Ecto neural progenitor cell (in vitro differentiated cells): ENCODE results near the gene PSMC3IP.
"Not testable (repeated sequence)": the region's sequence is repeated elsewhere in the genome, so short reads cannot be mapped to it uniquely, and the experiment has no call there.

Experiments used
- DNase-seq: peaks from one replicate; pipeline ENCODE4 v3.0.0-alpha.2; 2018; ENCODE audit warnings: low spot score

PSMC3IP gene, protein sequence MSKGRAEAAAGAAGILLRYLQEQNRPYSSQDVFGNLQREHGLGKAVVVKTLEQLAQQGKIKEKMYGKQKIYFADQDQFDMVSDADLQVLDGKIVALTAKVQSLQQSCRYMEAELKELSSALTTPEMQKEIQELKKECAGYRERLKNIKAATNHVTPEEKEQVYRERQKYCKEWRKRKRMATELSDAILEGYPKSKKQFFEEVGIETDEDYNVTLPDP

DNA sequence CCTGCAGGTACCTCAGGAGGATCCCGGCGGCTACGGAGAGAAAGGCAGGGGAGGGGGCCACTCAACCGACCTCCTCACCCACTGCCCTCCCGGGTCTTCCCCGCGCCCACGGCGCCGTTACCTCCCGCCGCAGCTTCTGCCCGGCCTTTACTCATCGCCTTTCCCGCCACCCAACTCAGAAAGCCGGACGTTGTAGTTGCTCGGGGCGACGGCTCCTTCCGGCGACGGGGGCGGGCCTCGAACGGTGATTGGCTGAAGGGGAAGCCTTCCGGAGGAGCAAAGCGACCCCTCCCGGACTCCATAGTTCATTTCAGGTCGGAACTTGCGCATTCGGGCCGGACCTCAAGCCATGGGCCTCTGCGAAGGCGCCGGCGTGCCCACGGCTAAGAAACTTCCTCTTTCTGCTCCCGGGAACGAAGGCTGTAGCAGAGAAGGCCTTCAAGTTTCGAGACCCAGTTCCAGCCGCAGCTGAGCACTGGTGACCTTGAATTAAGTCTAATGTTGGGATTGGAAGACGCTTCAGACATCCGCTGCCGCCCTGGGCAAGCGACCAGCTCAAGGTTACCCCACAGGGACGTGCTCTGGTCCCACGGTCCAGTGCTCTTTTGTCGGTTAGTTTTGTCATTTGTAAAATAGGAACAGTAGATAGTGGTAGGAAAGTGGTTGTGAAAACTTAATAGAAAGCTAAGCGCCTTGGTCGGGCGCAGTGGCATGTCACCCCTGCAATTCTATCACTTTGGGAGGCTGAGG lies at the start of gene PSMC3IP:
Gene PSMC3IP, minus strand, starts transcription at position 198 of the 750 bp plus-strand sequence. Its CDS starts 43 bp downstream, at position 155.
- peak; percentile 99 for DNase-seq

DNA sequence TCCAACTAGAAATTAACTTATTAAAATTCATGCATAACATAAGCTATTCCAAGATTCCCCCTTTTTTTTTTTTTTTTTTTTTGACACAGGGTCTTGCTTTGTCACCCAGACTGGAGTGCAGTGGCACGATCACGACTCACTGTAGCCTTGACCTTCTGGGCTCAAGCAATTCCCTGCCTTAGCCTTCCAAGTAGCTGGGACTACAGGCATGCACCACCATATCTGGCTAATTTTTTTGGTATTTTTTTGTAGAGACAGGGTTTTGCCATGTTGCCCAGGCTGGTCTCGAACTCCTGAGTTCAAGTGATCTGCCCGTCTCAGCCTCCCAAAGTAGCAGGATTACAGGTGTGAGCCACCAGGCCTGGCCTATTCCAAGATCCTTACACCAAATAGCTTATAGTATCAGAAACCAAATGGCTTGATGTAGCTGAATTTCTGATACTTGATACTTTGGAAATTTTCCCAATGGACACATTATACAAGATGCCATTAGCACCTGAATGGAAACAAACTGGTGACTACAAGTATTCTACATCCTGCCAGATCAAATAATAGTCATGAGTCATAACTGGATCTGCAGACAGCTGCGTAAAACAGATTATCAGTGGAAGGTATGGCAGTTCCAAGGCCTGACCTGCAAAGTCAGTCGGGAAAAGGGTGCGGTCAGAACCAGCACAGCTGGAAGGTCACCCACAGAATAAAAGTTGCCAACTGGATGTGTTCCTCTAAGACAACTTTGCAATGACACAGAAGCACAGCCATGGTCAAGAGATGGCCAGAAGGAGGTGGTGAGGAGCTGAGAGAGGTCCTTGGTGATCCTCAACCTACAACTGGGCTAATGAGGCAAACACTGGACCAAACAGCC lies 46.4 kb upstream of the PSMC3IP start:
- DNase-seq: no peak

GRCh38 chr17:42623271-42623670 lies 45.7 kb upstream of the PSMC3IP start:
- DNase-seq: no peak

DNA sequence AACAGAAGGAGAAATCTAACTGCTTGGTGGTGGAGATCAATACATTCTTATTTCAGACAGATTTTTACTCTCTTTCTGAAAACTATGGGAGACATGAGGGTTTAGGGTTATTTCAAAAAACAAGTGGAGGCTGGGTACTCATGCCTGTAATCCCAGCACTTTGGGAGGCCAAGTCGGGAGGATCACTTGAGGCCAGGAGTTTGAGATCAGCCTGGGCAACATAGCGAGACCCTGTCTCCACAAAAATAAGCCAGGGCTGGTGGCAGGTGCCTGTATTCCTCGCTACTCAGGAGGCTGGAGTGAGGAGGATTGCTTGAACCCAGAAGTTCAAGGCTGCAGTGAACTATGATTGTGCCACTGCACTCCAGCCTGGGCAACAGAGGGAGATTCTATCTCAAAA lies 44.5 kb upstream of the PSMC3IP start:
- DNase-seq: not testable (repeated sequence)

DNA sequence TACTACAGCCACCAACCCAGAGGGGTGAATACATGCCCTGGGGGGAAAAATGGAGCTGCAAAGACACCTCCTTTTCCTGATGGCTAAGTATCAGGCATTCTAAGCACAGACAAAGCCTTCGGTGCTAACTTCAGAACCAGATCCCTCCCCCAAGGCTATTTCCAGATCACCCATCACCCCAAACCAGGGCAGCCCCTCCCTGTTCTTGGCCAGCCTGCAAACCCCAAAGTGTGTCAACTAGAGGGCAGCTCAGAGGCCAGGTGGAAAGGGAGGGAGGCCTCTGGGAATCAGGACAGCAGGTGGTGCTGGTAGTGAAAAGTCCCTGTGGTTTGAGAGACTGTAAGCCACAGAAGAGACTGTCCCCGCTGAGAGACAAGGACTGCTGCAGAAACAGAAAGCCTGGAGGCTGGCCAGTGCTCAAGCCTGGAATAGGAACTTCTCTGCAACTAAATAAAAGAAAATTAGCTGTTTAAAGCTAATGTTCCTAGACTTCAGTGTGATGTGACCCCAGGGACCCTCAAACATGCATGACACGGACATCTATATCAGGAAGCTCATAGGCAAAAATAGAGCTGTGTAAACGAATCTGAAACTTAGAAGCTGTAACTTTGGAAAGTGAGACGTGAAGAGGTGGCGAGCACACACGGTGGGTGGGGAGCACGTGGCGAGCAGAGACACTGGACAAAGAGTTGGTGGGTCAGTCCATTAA lies 41.1 kb upstream of the PSMC3IP start:
- peak; percentile 68 for DNase-seq

- no peak for DNase-seq
These were observed 40.5 kb upstream of the PSMC3IP start for GRCh38 chr17:42617956-42618431.

DNA sequence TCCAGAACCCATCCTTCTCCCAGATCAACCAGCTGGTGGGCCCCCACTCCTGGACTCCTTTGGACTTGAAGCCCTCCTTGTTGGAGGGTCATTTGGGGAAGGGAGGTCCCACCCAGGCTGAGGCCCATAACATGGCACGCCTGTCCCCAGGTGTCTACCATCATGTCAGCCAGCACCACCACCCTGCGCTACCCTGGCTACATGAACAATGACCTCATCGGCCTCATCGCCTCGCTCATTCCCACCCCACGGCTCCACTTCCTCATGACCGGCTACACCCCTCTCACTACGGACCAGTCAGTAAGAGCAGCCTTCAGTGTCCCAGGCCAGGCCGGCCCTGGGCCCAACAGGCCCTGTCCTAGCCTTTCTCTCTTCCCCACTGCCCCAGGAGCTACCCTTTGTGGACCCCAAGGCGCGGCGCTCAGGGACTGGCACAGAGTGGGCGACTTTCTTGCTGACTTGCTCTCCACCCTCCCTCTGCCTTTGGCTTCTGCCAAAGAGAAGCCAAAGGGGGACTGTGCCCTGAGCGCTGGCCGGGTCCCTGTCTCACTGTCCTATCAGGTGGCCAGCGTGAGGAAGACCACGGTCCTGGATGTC lies 36.3 kb upstream of the PSMC3IP start:
- no peak for DNase-seq

- no peak for DNase-seq
These were observed 34.5 kb upstream of the PSMC3IP start for GRCh38 chr17:42612013-42612412.

- DNase-seq: not testable (repeated sequence)
These were observed 32.6 kb upstream of the PSMC3IP start for GRCh38 chr17:42609814-42610801.

GRCh38 chr17:42609182-42609813 lies 31.8 kb upstream of the PSMC3IP start, which contains the start of the genes RETREG3 and TUBG1:
Gene RETREG3 (minus strand): TSS chr17:42609374. CDS start chr17:42609324, 50 bp downstream.
Gene TUBG1 (plus strand): TSS chr17:42609683. CDS start chr17:42609738, 55 bp downstream.
- DNase-seq: peak; percentile 100

DNA sequence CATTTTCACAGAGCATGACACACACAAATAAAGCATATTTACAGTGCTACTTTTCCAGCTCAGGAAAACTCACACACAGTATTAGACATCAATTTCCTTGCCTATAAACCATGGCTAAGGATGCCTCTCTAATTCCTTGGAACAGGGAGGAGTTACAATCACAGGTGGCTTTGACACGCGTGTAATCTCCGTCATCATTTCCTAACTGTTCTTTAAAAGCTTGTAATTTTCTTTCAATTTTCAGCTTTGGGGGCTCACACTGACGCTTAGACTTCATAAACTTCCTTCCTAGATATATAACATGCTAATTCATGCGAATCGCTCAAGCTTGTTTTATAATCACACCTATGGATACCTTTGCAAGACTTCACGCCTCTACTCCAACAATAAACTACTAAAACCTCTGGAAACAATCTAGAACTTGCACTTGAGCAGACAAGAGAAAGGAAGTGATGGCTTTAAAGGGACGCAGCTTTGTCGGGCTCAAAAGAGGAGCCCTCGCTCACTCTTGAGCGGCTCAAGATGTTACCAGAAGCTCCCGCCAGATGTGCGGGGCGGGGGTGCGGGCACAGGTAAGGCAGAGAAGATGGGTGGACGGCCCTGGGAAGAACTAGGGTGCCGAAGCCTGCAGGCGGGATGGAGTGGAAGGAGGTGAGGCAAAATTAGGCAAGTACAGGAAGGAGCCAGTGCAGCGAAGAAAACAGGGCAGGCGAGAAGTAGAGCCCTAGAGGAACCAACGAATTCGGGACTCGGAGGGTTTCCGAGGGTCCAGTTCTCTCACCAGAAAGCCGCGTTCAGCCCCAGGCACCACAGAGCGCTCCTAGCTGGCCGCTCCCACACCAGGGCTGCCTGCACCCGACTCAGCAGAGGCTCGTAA lies 31.0 kb upstream of the PSMC3IP start:
- DNase-seq: no peak

DNA sequence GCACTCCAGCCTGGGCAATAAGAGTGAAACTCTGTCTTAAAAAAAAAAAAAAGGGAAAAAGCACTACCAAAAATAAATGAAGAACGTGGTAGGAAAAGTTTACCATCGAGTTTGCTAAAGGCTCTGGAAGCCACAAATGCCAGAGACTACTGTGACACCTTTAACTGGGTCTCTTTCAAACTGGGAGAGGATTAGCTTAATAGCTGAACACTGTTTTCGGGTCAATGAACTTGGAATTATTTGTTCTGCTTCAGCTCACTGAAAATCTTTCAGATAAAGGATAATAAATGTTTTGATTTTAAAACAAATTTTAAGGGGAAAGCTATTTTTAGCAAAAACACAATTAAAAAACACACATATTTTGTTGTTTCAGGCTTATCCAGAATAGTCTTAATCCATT lies 30.2 kb upstream of the PSMC3IP start:
- DNase-seq: no peak

DNA sequence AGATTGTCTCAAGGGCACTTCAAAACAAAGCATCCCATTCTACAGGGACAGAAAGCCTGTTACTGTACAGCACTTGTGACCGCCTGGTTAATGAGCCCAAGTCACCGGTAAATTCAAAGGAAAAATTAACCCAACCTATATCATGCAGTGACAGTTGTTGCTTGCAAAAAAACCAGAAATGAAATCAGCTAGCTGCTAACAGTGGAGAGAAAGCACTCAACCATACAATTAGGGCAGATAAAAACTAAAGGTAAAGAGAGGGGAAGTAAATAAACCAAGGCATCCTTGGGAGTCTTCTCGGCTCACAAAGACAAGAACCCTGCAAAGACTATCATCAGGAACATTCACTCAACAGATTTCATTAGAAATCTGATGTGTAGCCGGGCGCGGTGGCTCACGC lies 25.8 kb upstream of the PSMC3IP start:
- DNase-seq: no peak

DNA sequence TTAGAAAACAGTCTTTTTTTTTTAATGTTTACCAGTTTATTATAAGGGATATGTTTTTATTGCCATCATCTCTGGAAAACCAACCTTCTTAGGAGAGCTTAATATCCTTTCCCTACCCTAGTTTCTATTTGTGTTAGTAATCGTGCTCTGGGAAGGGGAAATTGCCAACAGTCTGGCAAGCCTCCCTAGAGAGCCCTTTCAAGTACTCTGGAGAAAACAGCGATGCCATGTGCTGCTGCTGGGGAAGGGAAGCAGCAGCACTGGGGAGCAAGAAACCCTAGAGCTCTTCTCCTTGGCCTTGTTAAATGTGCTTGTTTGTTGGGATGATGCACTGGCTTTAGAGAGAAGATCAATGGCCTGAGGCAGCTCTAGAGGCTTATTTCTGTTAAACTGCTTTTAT lies 21.4 kb upstream of the PSMC3IP start:
- DNase-seq: no peak

DNA sequence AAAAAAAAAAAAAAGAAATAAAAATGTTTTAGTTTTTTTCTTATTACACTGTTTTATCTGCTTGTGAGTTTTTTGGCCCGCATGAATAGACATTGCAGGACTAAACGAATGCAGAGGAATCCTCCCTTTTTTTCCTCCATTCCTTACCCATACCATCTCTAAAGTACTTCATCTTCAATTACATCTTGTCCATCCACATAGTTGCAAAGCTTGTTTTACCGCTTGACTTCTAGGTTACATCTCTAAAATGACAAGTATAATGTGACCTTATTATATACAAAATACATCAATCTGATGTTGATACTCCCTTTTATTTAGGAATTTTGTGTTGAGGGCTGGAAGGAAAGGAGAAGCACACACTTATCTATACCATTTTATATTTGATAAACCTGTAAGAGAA lies 18.9 kb upstream of the PSMC3IP start:
- no peak for DNase-seq

DNA sequence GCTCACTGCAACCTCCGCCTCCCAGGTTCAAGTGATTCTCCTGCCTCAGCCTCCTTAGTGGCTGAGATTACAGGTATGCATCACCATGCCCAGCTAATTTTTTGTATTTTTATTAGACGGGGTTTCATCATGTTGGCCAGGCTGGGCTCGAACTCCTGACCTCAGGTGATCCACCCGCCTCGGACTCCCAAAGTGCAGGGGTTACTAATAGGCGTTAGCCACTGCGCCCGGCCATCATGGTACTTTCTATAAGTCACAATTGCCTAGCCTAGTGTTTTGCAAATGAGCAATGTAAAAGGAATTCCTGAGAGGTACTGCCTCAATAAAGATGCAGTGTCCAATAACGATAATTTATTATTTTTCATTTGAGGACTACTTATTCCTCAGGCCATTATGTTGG lies 13.9 kb upstream of the PSMC3IP start:
- DNase-seq: no peak

- DNase-seq: no peak
These were observed 13.4 kb upstream of the PSMC3IP start for GRCh38 chr17:42590886-42591285.

GRCh38 chr17:42586514-42587230 lies 9.1 kb upstream of the PSMC3IP start:
- DNase-seq: no peak
